Pancreas (tissue), 10 donors: ENCODE data around the gene MRPL44. TPM values are rescaled to one million over a fixed set of nuclear protein-coding genes. Genes with fewer than 3 reads are reported as not detected.

Experiments
- ATAC-seq, 4 donors: fragments of 200-7000 bp; cut with Tn5 transposase; one replicate each; pipeline versions ENCODE4 v1.8.0 to v1.9.1; 2020; ENCODE audit warnings: mild to moderate bottlenecking in 4 of 4, moderate library complexity in 4 of 4
- DNase-seq, 6 donors: peaks; one replicate each; pipeline ENCODE4 v3.0.0-alpha.2; 2020
- FAIRE-seq: peaks from 2 replicates; lab custom pipeline; 2012; peaks lifted over from hg19 to GRCh38; lab: Jason Lieb, UNC
- H3K27ac ChIP-seq, 4 donors: fragments of 200-600 bp; sonication (generic); 1 replicate in 3 of 4; 2 replicates in 1 of 4; pipeline versions ENCODE4 v1.5.0 to v1.8.0; 2020
- H3K27me3 ChIP-seq, 4 donors: fragments of 200-600 bp; one replicate each; pipeline ENCODE4 v1.8.0; 2021
- H3K36me3 ChIP-seq, 3 donors: fragments of 200-600 bp; sonication (generic) in 1 of 3; one replicate each; pipeline versions ENCODE4 v1.5.0 to v1.8.0; 2020 to 2021
- H3K4me1 ChIP-seq, 3 donors: fragments of 200-600 bp; one replicate each; pipeline ENCODE4 v1.8.0; 2021
- H3K4me3 ChIP-seq, 4 donors: fragments of 200-600 bp; sonication (generic) in 2 of 4; one replicate each; pipeline versions ENCODE4 v1.5.0 to v1.8.0; 2020 to 2021
- H3K9me3 ChIP-seq, 4 donors: fragments of 200-600 bp; one replicate each; pipeline ENCODE4 v1.8.0; 2021
- WGBS, 2 donors: extraction: QIAGEN DNeasy Blood & Tissue Kit; methylation state at CpG; one replicate each; pipeline ENCODE4 v1.1.7; 2013; 5-methylcytosine and 5-hydroxymethylcytosine counted together
- intact Hi-C, 3 donors: fragments of 100-400 bp; cut with DNase I; formaldehyde crosslinking; loops; one replicate each; pipeline versions ENCODE4 v1.11.1 to v1.14.2; 2022
- polyA plus RNA-seq, 2 donors: library from polyadenylated mRNA; stranded (reverse); fragments of 200-250 nt; gene quantifications; one replicate each; pipeline ENCODE4 v1.2.3, GENCODE V29; 2013
- total RNA-seq, 6 donors: library from RNA; stranded (reverse); fragmentation: NEBNext Ultra II Directional in 4 of 6; extraction: Animal tissue kit (Norgen Biotek cat#: 25700) in 4 of 6; gene quantifications; one replicate each; pipeline versions ENCODE4 v1.2.1 to v1.2.4, GENCODE V29; 2021 to 2023
- TF ChIP-seq, protein P1 (sequence below), 4 donors: fragments of 200-600 bp; sonication (generic) in 3 of 4; IDR thresholded peaks; one replicate each; pipeline versions ENCODE4 v1.5.0 to v1.8.0; 2021; ENCODE audit warnings: antibody characterized with exemption in 4 of 4
- donor health status: healthy with polysubstance abuse.
- donor health status: DM: no; HTN: no; CAD: no; lungs with moderate emphysema.
- donor health status: DM: no; HTN: no; CAD: no.
- donor health status: control.
- donor health status: control.
- donor health status: Bipolar disorder and iron deficiency.
- donor health status: DM: yes; HTN: yes; CAD: no.
- donor health status: DM: no; HTN: no; CAD: no.
- donor health status: DM: no; HTN: no; CAD: no.
- donor health status: DM: yes; HTN: yes; CAD: no.

MRPL44 gene
- total and polyA plus RNA-seq, 8 donors, result 5.9 to 12.7 (median 9.6) TPM

DNA sequence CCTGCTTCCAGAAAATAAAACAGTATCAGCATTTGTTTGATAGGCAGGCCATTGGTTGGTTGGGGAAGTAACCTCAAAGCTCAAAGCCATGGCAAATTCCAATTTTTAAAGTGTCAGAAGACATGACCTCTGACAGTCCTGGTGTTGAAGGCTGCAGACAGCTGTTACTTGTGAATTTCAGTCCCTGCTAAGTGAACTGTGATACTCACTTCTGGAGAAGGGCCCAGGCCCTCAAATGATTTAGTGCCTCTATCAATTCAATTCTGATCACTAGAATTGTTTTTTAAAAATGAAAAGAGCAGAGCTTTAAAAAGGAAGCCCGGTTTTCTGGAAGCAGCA, 23.1 kb downstream of the MRPL44 start:
- WGBS, 2 donors, result 81 to 93% methylated on average over 1 of the region's 1 CpG
- no peaks in the 10 kb centered on the region for H3K36me3 ChIP-seq
- no peak for FAIRE-seq

DNA sequence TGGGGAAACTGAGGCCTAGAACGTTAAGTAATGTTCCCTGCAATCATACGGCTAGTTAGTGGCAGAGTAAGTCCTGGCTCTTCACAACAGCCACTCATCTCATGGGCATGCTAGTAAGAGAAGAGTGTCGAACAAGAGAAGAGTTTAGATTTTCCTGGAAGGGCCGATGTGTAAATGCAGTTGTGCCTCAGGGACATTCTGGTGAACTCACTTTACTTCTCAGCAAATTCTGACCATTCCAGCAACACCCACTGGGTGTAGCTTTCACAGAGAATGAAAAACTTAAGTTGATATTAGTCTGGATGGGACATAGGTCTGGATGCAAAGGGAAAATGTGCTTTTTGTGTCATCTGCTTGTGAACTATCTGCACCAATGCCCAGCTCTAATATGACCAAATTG, 23.5 kb downstream of the MRPL44 start:
- Histone ChIP-seq H3K4me1 (no peaks in the 10 kb centered on the region), H3K27me3 (no peaks in the 10 kb centered on the region), H3K27ac (no peak overlapping the region), H3K4me3 (no peak overlapping the region), H3K36me3 (no peaks in the 10 kb centered on the region), H3K9me3 (no peaks in the 10 kb centered on the region)
- TF ChIP-seq, protein P1, sequence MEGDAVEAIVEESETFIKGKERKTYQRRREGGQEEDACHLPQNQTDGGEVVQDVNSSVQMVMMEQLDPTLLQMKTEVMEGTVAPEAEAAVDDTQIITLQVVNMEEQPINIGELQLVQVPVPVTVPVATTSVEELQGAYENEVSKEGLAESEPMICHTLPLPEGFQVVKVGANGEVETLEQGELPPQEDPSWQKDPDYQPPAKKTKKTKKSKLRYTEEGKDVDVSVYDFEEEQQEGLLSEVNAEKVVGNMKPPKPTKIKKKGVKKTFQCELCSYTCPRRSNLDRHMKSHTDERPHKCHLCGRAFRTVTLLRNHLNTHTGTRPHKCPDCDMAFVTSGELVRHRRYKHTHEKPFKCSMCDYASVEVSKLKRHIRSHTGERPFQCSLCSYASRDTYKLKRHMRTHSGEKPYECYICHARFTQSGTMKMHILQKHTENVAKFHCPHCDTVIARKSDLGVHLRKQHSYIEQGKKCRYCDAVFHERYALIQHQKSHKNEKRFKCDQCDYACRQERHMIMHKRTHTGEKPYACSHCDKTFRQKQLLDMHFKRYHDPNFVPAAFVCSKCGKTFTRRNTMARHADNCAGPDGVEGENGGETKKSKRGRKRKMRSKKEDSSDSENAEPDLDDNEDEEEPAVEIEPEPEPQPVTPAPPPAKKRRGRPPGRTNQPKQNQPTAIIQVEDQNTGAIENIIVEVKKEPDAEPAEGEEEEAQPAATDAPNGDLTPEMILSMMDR (IDR thresholded peaks at IDR 0.05), result no peak
- ATAC-seq (no peak), FAIRE-seq (no peak), DNase-seq (no peak)
- 92 to 93% methylated on average over 4 of the region's 4 CpGs for WGBS, 2 donors
- intact Hi-C loops, result loop anchor here in 1 of 3 donors (10.0 kb wide), 1 partner anchor 314 kb away; no protein-coding TSS in a partner anchor

More for the DNA sequence above, 23.1 kb downstream of the MRPL44 start:
- Histone ChIP-seq H3K27ac (no peak overlapping the region), H3K27me3 (no peaks in the 10 kb centered on the region), H3K9me3 (no peaks in the 10 kb centered on the region), H3K4me1 (no peaks in the 10 kb centered on the region), H3K4me3 (no peak overlapping the region)
- intact Hi-C loops, result loop anchor here in 1 of 3 donors (10.0 kb wide), 1 partner anchor 314 kb away; no protein-coding TSS in a partner anchor
- DNase-seq (no peak), ATAC-seq (no peak)
- TF ChIP-seq, protein P1 (IDR thresholded peaks at IDR 0.05), result no peak

DNA sequence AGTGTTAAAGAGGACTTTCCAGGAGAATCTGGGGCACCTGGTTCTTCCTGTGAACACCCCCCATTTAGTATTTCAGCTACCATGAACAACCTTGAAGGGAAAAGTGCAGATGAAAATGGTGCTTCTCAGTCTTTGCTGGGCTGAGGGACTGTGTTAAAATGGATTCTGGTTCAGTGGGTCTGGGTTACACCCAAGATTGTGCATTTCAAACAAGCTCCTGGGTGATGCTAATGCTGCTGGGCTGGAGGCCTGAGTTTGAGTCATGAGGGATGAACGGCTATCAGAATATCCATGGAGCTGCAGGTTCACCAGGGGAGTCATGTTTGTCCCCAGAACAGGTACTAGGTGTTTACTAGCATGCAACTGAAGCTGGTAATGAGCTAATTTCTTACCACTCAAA, 24.0 kb downstream of the MRPL44 start:
- FAIRE-seq (no peak), ATAC-seq (no peak), DNase-seq (no peak)
- Histone ChIP-seq H3K9me3 (no peaks in the 10 kb centered on the region), H3K36me3 (no peaks in the 10 kb centered on the region), H3K27me3 (no peaks in the 10 kb centered on the region), H3K27ac (no peak overlapping the region), H3K4me1 (no peaks in the 10 kb centered on the region), H3K4me3 (no peak overlapping the region)
- intact Hi-C loops, result loop anchor here in 1 of 3 donors (10.0 kb wide), 1 partner anchor 314 kb away; no protein-coding TSS in a partner anchor
- TF ChIP-seq, protein P1 (IDR thresholded peaks at IDR 0.05), result no peak
- 93 to 94% methylated on average over 1 of the region's 1 CpG for WGBS, 2 donors

DNA sequence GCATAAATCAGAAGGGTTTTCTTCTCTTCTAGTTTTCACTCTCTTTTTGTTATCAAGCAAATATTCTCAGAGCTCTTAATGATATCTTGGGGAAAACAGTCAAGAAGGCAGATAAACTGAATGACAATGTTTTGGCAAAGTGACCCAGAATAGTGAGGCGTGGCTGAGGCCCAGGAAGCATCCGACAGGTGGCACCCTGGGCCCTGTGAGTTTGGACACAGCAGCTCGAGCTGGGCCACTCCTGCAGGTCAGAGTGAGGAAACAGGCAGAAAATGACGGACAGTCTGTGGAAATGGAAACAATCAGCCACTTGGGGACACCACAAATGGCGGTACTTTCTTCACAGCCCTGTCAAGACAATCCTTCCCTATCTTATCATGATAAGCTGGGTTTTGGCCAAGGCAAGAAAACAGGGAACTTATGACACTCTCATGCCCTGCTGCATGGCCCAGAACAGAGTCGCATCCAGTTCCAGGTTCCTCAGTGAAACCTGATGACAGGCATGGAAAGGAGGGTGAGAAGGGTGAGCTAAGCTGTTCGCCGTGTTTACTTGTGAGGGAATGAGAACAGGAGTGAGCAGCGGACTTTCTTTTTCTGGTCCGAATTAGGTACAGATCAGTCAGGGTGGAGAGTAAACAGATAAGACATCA, 32.1 kb downstream of the MRPL44 start:
- WGBS, 2 donors, result 41 to 51% methylated on average over 10 of the region's 10 CpGs
- no peaks in the 10 kb centered on the region for H3K36me3 ChIP-seq
- FAIRE-seq (no peak), DNase-seq (peak; percentile 20 to 67 (median 42)), ATAC-seq (peak; percentile 63 to 93 (median 88))
- H3K27ac ChIP-seq, result no peak overlapping the region
- H3K4me3 ChIP-seq, result no peak overlapping the region
- no peaks in the 10 kb centered on the region for H3K27me3 ChIP-seq
- intact Hi-C loops, result loop anchor here in 1 of 3 donors (10.0 kb wide), 1 partner anchor 305 kb away; no protein-coding TSS in a partner anchor
- H3K4me1 ChIP-seq, result no peaks in the 10 kb centered on the region
- no peaks in the 10 kb centered on the region for H3K9me3 ChIP-seq
- TF ChIP-seq, protein P1 (IDR thresholded peaks at IDR 0.05), result peak in 1 of 4 donors; percentile 7

DNA sequence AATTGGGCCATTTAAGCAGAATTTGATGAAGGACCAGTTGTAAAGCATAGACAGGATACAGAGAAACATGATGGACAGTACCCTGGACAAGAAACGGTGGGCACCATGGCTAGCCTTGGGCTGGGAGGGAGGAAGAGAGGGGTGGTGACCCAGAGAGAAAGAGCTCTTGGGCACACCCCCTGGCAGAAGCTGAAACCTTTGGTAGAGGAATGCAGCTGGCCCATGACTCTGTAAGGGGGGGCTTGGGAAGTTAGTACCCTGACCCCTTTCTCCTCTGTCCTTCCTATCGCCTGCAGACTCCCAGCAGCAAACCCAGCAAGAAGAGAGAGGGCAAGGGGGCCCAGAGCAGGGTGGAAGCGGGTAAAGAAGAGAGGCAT, 32.6 kb downstream of the MRPL44 start:
- H3K27me3 ChIP-seq, result no peaks in the 10 kb centered on the region
- no peak overlapping the region for H3K27ac ChIP-seq
- intact Hi-C loops, result loop anchor here (5.0 to 10.0 kb wide), 2 partner anchors 292 to 305 kb away; no protein-coding TSS in a partner anchor
- DNase-seq (no peak), ATAC-seq (no peak), FAIRE-seq (no peak)
- no peaks in the 10 kb centered on the region for H3K4me1 ChIP-seq
- no peaks in the 10 kb centered on the region for H3K9me3 ChIP-seq
- TF ChIP-seq, protein P1 (IDR thresholded peaks at IDR 0.05), result no peak
- whole genome bisulfite sequencing, 2 donors, result 75 to 76% methylated on average over 3 of the region's 3 CpGs
- no peaks in the 10 kb centered on the region for H3K36me3 ChIP-seq
- H3K4me3 ChIP-seq, result no peak overlapping the region
